CD4-positive, alpha-beta T cell treated with Interleukin-17A for 4 hours (primary cell): Measurements from ENCODE around the gene FAM162B.
"Not testable (repeated sequence)": the region's sequence is repeated elsewhere in the genome, so short reads cannot be mapped to it uniquely, and the experiment has no call there.

Source experiments
- DNase-seq: peaks from one replicate; pipeline ENCODE4 v3.0.0-alpha.2; 2020; ENCODE audit warnings: mixed read lengths

FAM162B gene

GRCh38 chr6:116764961-116765841, at the start of gene FAM162B:
Gene FAM162B (minus strand): TSS chr6:116765719. CDS start chr6:116765576, 143 bp downstream.
- DNase-seq = no peak

GRCh38 chr6:116812051-116812650, 46.6 kb upstream of the FAM162B start:
- no peak for DNase-seq

DNA sequence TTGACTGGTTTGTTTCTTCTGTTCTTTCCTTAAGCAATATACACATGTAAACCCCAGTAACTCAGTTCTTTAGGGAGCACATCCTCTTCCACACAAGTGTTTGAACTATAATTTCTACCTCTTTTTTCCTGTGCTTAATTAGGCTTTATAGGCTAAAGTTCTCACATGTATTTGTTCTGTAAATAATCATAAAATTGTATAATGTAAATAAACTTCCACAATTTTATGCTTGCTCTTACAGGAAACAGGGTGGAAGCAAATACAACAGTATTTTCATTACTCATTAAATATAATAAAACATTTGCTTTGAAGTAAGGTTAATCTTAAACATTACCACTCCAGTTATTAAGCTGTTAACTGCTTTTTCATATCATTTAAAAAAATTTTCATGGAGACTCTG, 36.5 kb upstream of the FAM162B start:
- DNase-seq = no peak

DNA sequence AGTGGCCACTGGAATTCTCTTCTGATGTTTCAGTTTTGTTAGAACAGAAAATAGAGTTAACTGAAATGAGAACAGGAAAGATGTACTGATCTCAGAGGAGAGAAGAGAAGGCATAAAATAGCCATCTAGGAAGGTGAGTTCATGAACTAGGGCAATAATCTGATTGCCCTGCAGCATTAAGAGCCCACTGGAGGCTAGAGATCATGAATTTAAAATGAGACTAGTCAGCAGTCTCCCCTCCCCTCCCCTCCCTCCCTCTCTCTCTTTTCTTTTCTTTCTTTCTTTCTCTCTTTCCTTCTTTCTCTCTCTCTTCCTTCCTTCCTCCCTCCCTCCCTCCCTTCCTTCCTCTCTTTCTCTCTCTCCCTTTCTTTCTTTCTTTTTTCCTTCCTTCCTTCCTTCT, 34.4 kb upstream of the FAM162B start:
- no peak for DNase-seq

DNA sequence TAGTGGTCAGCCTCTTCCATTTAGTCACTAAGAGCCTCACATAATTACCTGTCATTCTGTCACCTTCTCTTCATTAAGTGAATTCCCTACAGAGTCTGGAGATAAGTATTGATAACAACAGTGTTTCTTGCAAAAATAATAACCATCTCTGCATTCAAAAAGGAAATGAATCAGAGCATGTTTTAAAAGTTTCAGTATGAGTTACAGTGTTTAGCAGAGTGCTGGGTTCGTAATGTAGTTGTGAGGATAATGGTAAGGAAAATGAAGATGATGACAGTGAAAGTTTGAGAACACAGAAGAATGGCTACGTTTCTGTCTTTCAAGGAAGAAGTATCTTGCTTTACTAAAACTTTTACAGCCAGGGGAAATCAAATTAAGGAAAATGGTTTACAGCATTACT, 32.1 kb upstream of the FAM162B start:
- DNase-seq = no peak

DNA sequence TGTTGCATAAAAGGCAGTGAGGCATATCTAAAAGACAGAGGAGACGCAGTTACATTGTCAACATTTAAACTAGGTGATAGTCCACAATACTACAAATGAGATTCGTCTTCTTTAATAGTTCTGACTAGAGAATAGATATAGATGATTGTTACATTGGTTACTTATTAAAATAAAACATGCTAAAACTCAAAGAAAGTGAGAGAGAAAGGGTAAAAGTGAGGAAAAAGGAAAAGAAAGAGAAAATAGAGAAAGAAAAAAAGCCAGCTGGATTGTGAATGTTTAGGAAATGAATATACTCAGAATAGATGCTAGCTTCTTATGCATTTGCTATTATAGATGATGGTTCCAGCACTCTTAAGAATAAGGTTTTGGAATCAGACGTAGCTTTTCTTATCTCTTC, 27.7 kb upstream of the FAM162B start:
- DNase-seq = no peak

- no peak for DNase-seq
Measured at GRCh38 chr6:116783852-116784251, 18.3 kb upstream of the FAM162B start.

DNA sequence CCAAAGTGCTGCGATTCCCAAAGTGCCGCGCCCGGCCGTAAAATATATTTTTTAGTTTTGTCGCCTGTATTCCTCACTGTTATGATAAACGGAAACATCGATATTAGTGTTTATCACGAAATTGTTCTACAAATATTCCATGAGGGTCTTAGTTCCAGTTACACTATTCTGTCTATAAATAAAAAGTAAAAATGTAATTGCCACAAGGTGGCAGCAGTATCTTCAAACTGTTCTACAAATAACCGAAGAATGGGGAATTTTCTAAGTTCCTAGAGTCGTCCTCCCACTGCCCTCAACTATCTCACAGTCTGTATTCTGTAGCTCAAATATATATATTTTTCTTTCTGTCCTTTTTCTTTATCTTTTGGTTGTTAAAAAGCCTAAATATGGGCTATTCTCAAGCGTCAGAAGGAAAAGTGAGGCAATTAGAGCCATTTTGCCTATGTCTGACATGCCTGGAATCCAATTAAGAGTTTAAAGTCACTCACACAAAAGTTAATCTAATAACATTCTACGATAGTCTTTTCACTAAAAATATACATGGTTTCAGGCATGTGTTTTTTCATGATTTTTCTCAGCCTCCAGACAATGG, 14.2 kb upstream of the FAM162B start:
- no peak for DNase-seq

DNA sequence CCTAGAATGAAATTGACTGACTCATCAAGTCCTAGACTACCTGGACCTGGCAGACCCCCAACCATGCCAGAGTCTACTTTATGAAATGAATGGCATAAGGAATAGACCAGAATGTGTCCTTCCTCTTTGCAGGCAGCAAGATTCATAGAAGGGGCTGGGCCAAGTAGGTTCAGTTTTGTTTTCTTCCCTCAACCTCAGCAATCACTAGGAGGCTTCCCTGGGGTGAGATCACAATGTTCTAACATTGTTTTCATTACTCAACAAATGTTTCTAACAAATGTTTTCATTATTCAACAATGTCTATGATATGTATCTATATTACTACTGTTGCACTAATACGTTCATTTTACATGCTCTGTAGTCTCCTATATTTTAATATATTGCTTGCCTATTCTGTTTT, 8.4 kb upstream of the FAM162B start:
- no peak for DNase-seq

DNA sequence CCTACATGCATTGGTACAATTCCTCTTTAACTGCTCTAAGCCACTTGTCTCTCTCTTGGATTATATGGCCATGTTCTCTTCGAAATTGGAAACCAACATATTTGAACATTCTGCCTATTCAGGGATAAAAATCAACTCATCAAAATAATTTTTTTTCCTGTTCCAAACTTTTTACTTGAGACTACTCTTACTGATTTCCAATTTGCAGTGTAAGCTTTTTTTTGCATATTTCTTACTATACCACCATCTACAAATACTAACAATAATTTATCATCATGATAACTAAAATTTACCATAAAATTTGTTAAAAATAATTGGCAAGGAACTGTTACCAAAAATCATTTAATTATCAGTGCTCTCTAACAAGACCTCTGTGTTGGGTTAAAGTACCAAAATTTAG, 6.9 kb upstream of the FAM162B start:
- no peak for DNase-seq

GRCh38 chr6:116767715-116768114, 2.2 kb upstream of the FAM162B start:
- DNase-seq = no peak

GRCh38 chr6:116766506-116767176, 1.1 kb upstream of the FAM162B start:
- no peak for DNase-seq

DNA sequence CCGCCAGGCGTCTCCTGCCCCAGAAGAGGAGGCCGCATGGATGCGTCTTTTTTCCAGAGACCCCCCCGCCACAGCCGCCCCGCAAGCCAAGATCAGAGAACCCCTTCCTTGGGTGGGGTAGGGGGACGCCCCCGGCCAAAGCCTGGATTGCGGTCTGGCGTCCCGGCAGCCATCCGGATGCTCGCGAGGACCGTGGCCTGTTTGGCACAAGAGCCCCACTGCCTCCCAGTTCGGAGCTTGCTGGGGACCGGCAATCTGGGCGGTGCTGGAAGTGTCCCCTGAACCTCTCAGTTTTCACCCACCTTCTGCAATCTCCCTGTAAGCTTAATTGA, 924 bp downstream of the FAM162B start:
- no peak for DNase-seq

DNA sequence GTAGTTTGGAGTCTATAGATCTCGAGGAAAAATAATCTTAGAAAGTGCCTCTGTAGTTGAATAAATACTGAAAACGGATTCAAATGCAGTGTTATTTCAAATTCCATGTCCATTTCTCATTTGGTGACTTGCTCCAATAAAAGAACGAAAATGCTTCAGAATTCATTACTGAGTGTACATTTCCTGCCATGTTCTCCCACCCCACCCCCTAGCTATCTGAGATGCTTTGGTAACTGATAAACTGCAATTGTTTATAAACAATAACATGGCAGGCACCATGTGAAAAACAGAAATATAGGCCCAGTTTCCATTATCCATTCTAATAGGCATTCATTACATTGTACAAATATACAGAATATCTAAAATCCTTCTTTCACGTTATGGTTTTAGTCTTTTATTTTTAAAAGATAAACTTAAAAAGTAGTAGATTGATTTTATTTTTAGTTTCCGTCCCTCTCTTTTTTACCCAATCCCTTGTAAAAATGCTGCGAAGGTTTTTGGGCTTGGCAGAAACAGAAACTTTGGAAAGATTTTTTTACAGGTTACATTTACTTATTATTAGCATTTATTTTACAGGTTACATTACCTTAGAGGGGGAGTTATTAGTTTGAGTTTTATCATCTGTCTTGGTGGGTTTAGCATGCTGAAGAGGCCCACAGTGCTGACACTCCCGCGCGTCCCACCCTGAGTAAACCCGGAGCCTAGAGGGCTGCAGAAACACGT, 1.5 kb downstream of the FAM162B start:
- no peak for DNase-seq

DNA sequence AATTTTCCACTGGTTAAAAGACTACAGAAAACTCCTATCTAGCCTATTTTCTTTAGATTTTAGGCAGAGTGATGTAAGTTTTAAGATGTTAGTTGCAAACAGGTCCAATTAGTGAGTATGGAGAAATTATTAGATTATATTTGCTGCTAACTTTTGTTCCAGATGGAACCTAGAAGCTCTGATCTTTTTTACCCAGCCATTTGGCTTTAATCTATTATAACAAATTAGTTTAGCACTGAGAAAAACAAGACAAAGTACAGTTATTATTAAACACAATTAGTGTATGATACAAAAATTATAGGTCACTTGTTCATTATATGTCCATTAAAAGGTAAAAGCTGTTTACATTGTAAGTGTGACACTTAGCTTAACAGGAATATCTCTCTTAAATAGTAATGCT, 2.5 kb downstream of the FAM162B start:
- DNase-seq = no peak

DNA sequence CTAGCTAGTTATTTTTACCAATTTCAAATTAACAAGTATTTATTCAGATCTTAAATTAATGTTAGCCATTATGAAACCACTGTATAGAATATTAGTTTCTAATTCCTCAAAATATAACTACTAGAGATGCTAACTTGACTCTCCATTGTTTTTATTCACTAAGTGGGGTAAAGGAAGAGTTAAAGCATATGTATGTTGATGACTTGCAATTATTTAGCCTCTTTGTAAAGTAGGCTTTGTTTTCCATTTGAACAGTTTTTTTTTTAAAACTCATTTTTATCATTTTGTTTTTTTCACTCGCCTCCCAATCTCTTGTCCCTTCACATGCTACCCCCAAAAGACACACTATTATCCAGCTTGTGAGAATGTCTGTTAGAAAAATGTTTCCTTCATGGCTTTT, 3.3 kb downstream of the FAM162B start:
- no peak for DNase-seq

DNA sequence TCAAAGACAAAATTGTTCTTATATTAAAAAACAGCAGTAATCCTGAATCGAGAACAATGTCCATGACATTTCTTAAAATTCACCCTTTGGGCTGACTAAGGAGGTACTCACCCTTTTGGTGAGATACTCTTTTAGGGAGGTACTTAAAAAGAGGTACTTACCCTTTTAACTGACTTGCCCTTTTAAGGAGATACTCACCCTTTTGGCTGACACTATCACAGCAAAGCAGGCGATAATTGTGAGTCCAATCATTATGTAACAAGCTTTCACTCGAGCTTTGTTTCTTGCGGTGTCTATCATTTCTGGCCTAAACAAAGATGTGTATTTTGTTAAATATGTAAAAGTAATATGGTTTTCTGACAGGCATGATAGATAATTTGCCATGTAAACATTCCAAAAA, 3.7 kb downstream of the FAM162B start:
- no peak for DNase-seq

DNA sequence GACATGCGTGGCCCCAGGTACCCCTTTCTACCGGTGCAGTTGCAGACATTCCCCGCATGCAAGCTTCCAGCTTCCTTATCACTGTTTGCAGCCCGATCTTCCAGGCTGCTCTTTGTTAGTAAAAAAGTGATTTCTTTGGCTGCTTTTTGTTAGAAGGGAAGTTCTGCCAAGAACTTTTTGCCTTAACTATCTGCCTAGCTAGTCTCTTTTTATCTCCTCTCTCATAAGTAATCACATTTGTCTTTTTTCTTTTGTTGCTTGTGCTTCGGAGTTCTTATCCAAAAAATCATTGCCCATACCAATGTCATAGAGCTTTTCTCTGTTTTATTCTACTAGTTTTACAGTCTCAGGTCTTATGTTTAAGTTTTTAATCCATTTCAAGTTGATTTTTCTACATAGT, 20.3 kb downstream of the FAM162B start:
- DNase-seq = no peak

GRCh38 chr6:116741571-116741970, 23.9 kb downstream of the FAM162B start:
- no peak for DNase-seq

- not testable (repeated sequence) for DNase-seq
Measured at GRCh38 chr6:116740486-116740885, 25.0 kb downstream of the FAM162B start.

DNA sequence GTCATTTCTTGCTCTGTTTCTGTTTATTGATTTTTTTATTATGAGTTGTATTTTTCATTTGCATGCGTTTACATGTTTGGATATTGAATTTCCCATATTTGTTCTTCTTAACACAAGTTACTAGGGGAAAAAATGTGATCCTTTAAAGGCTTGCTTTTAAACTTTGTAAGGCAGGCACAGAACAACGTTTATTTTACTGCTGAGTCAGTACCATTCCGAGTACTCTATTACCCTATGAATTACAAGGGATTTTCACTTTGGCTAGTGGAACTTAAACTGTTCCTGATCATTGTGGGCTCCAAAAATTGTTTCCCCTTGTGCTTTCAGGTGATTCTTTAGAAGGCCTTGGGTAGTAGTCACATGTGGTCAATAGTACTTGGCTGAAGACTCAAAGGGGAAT, 28.5 kb downstream of the FAM162B start:
- no peak for DNase-seq

DNA sequence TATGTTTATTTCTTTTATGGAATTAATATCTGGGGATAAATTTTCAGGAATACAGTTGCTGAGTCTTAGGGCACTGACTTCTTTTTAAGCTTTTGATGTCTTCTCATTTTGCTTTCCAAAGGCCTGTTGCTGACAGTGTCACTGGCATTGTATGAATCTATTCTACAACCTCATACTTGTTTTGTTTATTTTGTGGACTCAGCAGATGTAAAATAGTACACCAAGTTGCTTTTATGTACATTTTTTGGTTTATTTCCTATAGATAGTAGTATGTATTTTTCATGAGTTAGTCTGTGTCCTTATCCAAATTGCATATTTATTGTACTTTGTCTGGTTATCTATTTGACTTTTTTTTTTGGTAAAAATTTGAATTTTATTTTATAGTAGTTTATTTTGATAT, 35.0 kb downstream of the FAM162B start:
- no peak for DNase-seq

GRCh38 chr6:116726947-116727346, 38.6 kb downstream of the FAM162B start:
- DNase-seq = no peak
